Neuronal stem cell (in vitro differentiated cells): ENCODE results near the gene ADSS1.

Experiments used
- DNase-seq: peaks from one replicate; pipeline ENCODE4 v3.0.0-alpha.2; 2013; ENCODE audit warnings: low spot score
- H2AFZ ChIP-seq: one replicate; pipeline ENCODE4 v1.6.1; 2013; ENCODE audit warnings: mild to moderate bottlenecking, low read length, inconsistent platforms
- H2AK5ac ChIP-seq: 2 replicates; pipeline ENCODE4 v1.6.1; 2013; ENCODE audit warnings: low read depth, mild to moderate bottlenecking, inconsistent platforms, low read length, moderate library complexity, mixed read lengths
- H2BK120ac ChIP-seq: 2 replicates; pipeline ENCODE4 v1.6.1; 2013; ENCODE audit warnings: low read depth, mild to moderate bottlenecking, inconsistent platforms, low read length, moderate library complexity, mixed read lengths
- H2BK12ac ChIP-seq: one replicate; pipeline ENCODE4 v1.6.1; 2013; ENCODE audit warnings: low read length, inconsistent platforms
- H2BK15ac ChIP-seq: 2 replicates; pipeline ENCODE4 v1.6.1; 2013; ENCODE audit warnings: mild to moderate bottlenecking, low read length, inconsistent platforms, mixed read lengths
- H2BK5ac ChIP-seq: one replicate; pipeline ENCODE4 v1.6.1; 2013; ENCODE audit warnings: inconsistent platforms, mild to moderate bottlenecking, low read length, moderate library complexity
- H3K14ac ChIP-seq: one replicate; pipeline ENCODE4 v1.6.1; 2013; ENCODE audit warnings: low read length, inconsistent platforms
- H3K18ac ChIP-seq: 2 replicates; pipeline ENCODE4 v1.6.1; 2013; ENCODE audit warnings: low read length, inconsistent platforms
- H3K23ac ChIP-seq: 2 replicates; pipeline ENCODE4 v1.6.1; 2013; ENCODE audit warnings: low read depth, mild to moderate bottlenecking, mixed read lengths, low read length, inconsistent platforms; ENCODE audit not compliant: poor library complexity
- H3K27ac ChIP-seq: replicated peaks from 3 replicates; pipeline ENCODE4 v1.5.1; 2013; ENCODE audit warnings: low read length, inconsistent platforms
- H3K27me3 ChIP-seq, 3 experiments: 2 replicates each; pipeline ENCODE4 v1.6.1; 2013; ENCODE audit warnings: low read length in 3 of 3, mild to moderate bottlenecking in 2 of 3, inconsistent platforms in 1 of 3, low read depth in 1 of 3, mixed read lengths in 1 of 3, moderate library complexity in 1 of 3; ENCODE audit not compliant: control insufficient read depth in 3 of 3, insufficient read depth in 3 of 3
- H3K36me3 ChIP-seq, 2 donors: replicated peaks in 1 of 2; 2 replicates each; pipeline ENCODE4 v1.6.1; 2013; ENCODE audit warnings: low read length in 2 of 2; ENCODE audit not compliant: control insufficient read depth in 2 of 2, insufficient read depth in 2 of 2
- H3K4ac ChIP-seq: 2 replicates; pipeline ENCODE4 v1.6.1; 2013; ENCODE audit warnings: inconsistent platforms, mild to moderate bottlenecking, low read length, moderate library complexity
- H3K4me1 ChIP-seq, 2 donors: 1 replicate in 1 of 2; 2 replicates in 1 of 2; pipeline ENCODE4 v1.6.1; 2013; ENCODE audit warnings: low read length in 2 of 2, low read depth in 1 of 2; ENCODE audit not compliant: control insufficient read depth in 2 of 2, insufficient read depth in 1 of 2
- H3K4me2 ChIP-seq: one replicate; pipeline ENCODE4 v1.6.1; 2013; ENCODE audit warnings: mild to moderate bottlenecking, low read length, inconsistent platforms; ENCODE audit not compliant: insufficient read depth, poor library complexity, severe bottlenecking
- H3K4me3 ChIP-seq, 2 donors: 2 replicates each; pipeline ENCODE4 v1.5.1; 2013; ENCODE audit warnings: low read length in 2 of 2, mild to moderate bottlenecking in 2 of 2, inconsistent platforms in 1 of 2, moderate library complexity in 1 of 2
- H3K79me1 ChIP-seq: one replicate; pipeline ENCODE4 v1.6.1; 2013; ENCODE audit warnings: low read depth, mild to moderate bottlenecking, inconsistent platforms, low read length, moderate library complexity
- H3K9ac ChIP-seq: one replicate; pipeline ENCODE4 v1.6.1; 2013; ENCODE audit warnings: mild to moderate bottlenecking, low read depth, low read length, inconsistent platforms; ENCODE audit not compliant: poor library complexity
- H3K9me3 ChIP-seq, 2 donors: replicated peaks in 1 of 2; 2 replicates each; pipeline versions ENCODE3 to v1.6.1; 2013; ENCODE audit warnings: low read length in 2 of 2, mild to moderate bottlenecking in 2 of 2, inconsistent platforms in 1 of 2, low read depth in 1 of 2, mixed read lengths in 1 of 2, moderate library complexity in 1 of 2; ENCODE audit not compliant: control insufficient read depth in 2 of 2, insufficient read depth in 1 of 2
- H4K8ac ChIP-seq: one replicate; pipeline ENCODE4 v1.6.1; 2013; ENCODE audit warnings: low read depth, mild to moderate bottlenecking, inconsistent platforms, low read length, moderate library complexity
- H4K91ac ChIP-seq: one replicate; pipeline ENCODE4 v1.6.1; 2013; ENCODE audit warnings: low read length, low read depth, mild to moderate bottlenecking, inconsistent platforms; ENCODE audit not compliant: poor library complexity
- WGBS, 2 donors: extraction: QIAGEN DNeasy Blood & Tissue Kit; methylation state at CpG; one replicate each; pipeline ENCODE4 v1.1.7; 2013; ENCODE audit warnings: missing lambda C conversion rate in 2 of 2, mixed read lengths in 1 of 2; ENCODE audit not compliant: insufficient read length in 2 of 2, insufficient replicate concordance in 1 of 2; ENCODE audit errors: extremely low coverage in 2 of 2; 5-methylcytosine and 5-hydroxymethylcytosine counted together

Gene ADSS1

DNA sequence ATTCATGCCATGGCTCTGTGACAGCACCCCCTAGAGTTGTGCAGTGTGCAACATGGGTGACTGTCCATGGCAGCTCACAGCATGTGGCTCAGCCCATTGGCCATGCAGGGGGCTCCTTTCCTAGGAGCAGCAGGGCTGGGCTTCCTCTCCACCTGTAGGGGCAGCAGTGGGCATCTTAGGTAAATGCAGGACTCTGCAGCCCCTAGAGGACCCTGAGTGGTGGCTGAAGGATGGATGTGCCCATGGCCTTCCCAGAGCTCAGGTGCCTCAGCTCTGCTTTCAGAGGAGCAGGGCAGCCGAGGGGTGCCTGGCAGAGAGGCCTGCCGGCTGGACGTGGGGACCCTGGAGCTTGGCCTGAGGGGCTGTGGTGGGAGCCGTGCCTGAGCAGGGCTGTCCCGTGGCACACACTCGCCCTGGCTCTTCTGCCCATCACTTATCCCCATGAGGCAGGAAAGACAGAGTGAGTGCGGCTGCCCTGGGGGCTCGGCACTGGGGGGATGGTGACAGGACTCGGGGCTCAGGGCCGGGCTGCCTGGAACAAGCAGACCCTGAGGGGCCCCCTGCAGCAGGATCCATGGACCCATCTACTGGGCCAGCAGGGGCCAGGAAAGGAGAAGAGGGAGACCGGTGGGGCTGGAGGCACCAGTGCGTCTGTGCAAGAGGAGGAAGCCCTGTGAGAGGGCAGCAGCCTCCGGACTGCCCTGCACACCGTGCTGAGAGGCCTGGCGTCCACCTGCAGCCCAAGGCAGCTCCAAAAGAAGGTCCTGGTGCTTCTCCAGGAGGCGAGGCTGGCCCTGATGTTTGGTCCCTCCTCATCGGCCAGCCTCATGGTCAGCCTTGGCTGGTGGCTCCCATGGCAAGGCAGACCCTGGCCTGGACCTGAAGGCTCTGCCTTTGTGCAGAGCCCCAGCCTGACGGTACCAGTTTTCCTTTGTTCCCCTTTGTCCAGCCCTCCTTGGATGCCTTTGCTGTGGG, 7.6 kb downstream of the ADSS1 start:
- Histone ChIP-seq H3K14ac (peak overlapping the region; percentile 63), H2BK12ac (peak overlapping the region; percentile 58), H3K27ac (no peak overlapping the region), H3K9ac (no peak overlapping the region), H3K4me2 (no peak overlapping the region), H3K4me3 (no peak overlapping the region), H3K4ac (peak overlapping the region; percentile 66), H3K18ac (peak overlapping the region; percentile 89), H2BK120ac (no peak overlapping the region), H3K36me3 (no peaks in the 10 kb centered on the region), H2AFZ (peak overlapping the region; percentile 56), H2BK15ac (peak overlapping the region; percentile 81), H2AK5ac (peak overlapping the region; percentile 66), H4K8ac (peak overlapping the region; percentile 48), H4K91ac (no peak overlapping the region), H3K4me1 (peaks cover 9 to 12% of the 10 kb centered on the region in 2 donors), H2BK5ac (peak overlapping the region; percentile 24), H3K27me3 (no peaks in the 10 kb centered on the region), H3K9me3 (peaks cover 0 to 3% of the 10 kb centered on the region in 2 donors), H3K79me1 (peaks cover 2% of the 10 kb centered on the region), H3K23ac (peak overlapping the region; percentile 68)
- no CpG with 5 or more reads among the region's 18 CpGs for WGBS, 2 donors
- DNase-seq, result no peak

DNA sequence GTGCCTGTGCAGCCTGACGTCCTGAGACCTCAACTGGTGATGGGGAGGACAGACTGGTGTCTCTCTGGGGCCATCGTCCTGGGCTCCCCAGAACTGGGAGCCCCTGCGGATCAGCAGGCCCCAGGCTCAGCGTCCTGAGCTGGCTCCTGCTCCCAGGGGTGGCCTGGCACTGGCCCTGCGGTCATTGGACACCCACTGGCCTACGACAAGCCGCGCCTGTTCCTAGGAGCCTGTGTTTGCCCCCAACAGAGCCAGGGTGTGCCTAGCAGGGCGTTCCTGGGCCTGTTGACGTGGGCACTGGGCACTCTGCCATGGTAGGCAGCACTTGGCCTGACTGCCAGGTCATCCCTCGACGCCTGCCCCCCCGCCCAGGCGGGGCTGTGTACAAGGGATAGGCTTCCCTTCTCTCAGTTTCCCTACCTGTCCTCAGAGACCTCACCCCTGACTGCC, 8.4 kb downstream of the ADSS1 start:
- Histone ChIP-seq H3K4me3 (no peak overlapping the region), H3K23ac (peak overlapping the region; percentile 68), H2BK5ac (no peak overlapping the region), H4K8ac (no peak overlapping the region), H2BK15ac (peak overlapping the region; percentile 81), H3K14ac (no peak overlapping the region), H3K4ac (no peak overlapping the region), H2AK5ac (peak overlapping the region; percentile 66), H3K4me1 (peaks cover 9 to 12% of the 10 kb centered on the region in 2 donors), H3K27me3 (no peaks in the 10 kb centered on the region), H3K27ac (no peak overlapping the region), H3K18ac (peak overlapping the region; percentile 72), H3K9me3 (peaks cover 0 to 3% of the 10 kb centered on the region in 2 donors), H2BK120ac (no peak overlapping the region), H3K9ac (no peak overlapping the region), H4K91ac (peak overlapping the region; percentile 38), H3K36me3 (no peaks in the 10 kb centered on the region), H3K4me2 (no peak overlapping the region), H2BK12ac (no peak overlapping the region), H2AFZ (peak overlapping the region; percentile 56), H3K79me1 (peaks cover 2% of the 10 kb centered on the region)
- DNase-seq, result no peak
- no CpG with 5 or more reads among the region's 14 CpGs for WGBS, 2 donors

- DNase-seq, result no peak
- H2BK120ac ChIP-seq, result no peak overlapping the region
- WGBS, 2 donors, result no CpG with 5 or more reads among the region's 23 CpGs
- no peak overlapping the region for H3K27ac ChIP-seq
- no peak overlapping the region for H4K8ac ChIP-seq
- H3K14ac ChIP-seq, result peak overlapping the region; percentile 31
- H3K36me3 ChIP-seq, result no peaks in the 10 kb centered on the region
- no peaks in the 10 kb centered on the region for H3K27me3 ChIP-seq
- peak overlapping the region; percentile 78 for H3K9ac ChIP-seq
- no peak overlapping the region for H2AFZ ChIP-seq
- H3K18ac ChIP-seq, result peak overlapping the region; percentile 48
- H4K91ac ChIP-seq, result no peak overlapping the region
- no peak overlapping the region for H3K4me3 ChIP-seq
- peak overlapping the region; percentile 73 for H2BK12ac ChIP-seq
- H3K23ac ChIP-seq, result peak overlapping the region; percentile 55
- H3K4me1 ChIP-seq, result peaks cover 9 to 12% of the 10 kb centered on the region in 2 donors
- H3K4ac ChIP-seq, result no peak overlapping the region
- H2AK5ac ChIP-seq, result peak overlapping the region; percentile 17
- H3K79me1 ChIP-seq, result peaks cover 2% of the 10 kb centered on the region
- H2BK15ac ChIP-seq, result no peak overlapping the region
- peaks cover 0 to 3% of the 10 kb centered on the region in 2 donors for H3K9me3 ChIP-seq
- H2BK5ac ChIP-seq, result peak overlapping the region; percentile 66
- no peak overlapping the region for H3K4me2 ChIP-seq
Observed at GRCh38 chr14:104732931-104733681, 9.1 kb downstream of the ADSS1 start.
